KMS-11 (cell line): ENCODE results near the gene ARL5A.

Experiments
- H2AFZ ChIP-seq: fragments of 200-600 bp; sonication (generic); 2 replicates; pipeline ENCODE4 v1.6.1; 2016; ENCODE audit warnings: antibody characterized with exemption, mixed run types, low read depth
- H3K27ac ChIP-seq: fragments of 200-600 bp; sonication (generic); 2 replicates; pipeline ENCODE4 v1.6.1; 2016; ENCODE audit warnings: mild to moderate bottlenecking, mixed run types
- H3K27me3 ChIP-seq: fragments of 200-600 bp; sonication (generic); 2 replicates; pipeline ENCODE4 v1.6.1; 2017; ENCODE audit warnings: mild to moderate bottlenecking, low read depth, mixed run types, moderate library complexity; ENCODE audit not compliant: insufficient read depth
- H3K36me3 ChIP-seq: fragments of 200-600 bp; sonication (generic); 2 replicates; pipeline ENCODE4 v1.6.1; 2017; ENCODE audit warnings: mild to moderate bottlenecking, mixed run types; ENCODE audit not compliant: insufficient read depth
- H3K4me1 ChIP-seq: fragments of 200-600 bp; sonication (generic); 2 replicates; pipeline ENCODE4 v1.6.1; 2016; ENCODE audit warnings: mild to moderate bottlenecking, low read depth, mixed run types; ENCODE audit not compliant: poor library complexity, severe bottlenecking
- H3K4me2 ChIP-seq: fragments of 200-600 bp; sonication (generic); 2 replicates; pipeline ENCODE4 v1.7.0; 2016; ENCODE audit warnings: mild to moderate bottlenecking, mixed run types
- H3K4me3 ChIP-seq: fragments of 200-600 bp; sonication (generic); IDR thresholded peaks from 2 replicates; pipeline ENCODE4 v1.6.1; 2017; ENCODE audit warnings: low read depth, low read length, mixed read lengths; ENCODE audit not compliant: insufficient read depth
- H3K79me2 ChIP-seq: fragments of 200-600 bp; sonication (generic); 2 replicates; pipeline ENCODE4 v1.6.1; 2016; ENCODE audit warnings: low read depth, mixed run types; ENCODE audit not compliant: insufficient read depth
- H3K9ac ChIP-seq: fragments of 200-600 bp; sonication (generic); 2 replicates; pipeline ENCODE4 v1.6.1; 2016; ENCODE audit warnings: mild to moderate bottlenecking, mixed run types
- H4K20me1 ChIP-seq: fragments of 200-600 bp; sonication (generic); 2 replicates; pipeline ENCODE4 v1.6.1; 2016; ENCODE audit warnings: mild to moderate bottlenecking, mixed run types; ENCODE audit not compliant: insufficient read depth
- CTCF ChIP-seq: fragments of 200-600 bp; sonication (generic); conservative IDR thresholded peaks from 2 replicates; pipeline ENCODE4 v1.6.1; 2017; ENCODE audit warnings: low read depth, mild to moderate bottlenecking, antibody characterized with exemption, low read length, moderate library complexity, mixed read lengths

ARL5A gene

DNA sequence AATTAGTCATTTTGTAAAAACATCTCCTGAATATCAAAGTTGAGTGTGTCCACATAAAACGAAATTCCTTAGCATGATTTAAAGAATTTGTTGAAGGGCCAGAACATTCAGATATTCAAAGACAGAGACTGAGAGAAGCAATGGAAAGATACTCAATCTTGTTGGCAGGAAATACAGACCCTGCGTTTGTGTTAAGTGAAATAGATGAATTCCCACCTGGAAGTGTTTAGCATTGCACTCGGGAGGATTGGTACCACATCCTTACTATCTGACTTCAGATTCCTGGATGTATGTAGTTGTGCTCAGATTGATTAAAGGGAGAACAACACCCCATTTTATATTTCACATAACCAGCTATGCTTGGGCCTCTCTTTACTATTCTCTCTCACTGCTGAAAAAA, 9.7 kb upstream of the ARL5A start:
- Histone ChIP-seq H3K4me2 (no peak overlapping the region), H3K79me2 (no peaks in the 10 kb centered on the region), H3K4me1 (peaks cover 20% of the 10 kb centered on the region), H3K27me3 (no peaks in the 10 kb centered on the region), H3K4me3 (no peak overlapping the region), H4K20me1 (no peaks in the 10 kb centered on the region), H3K27ac (no peak overlapping the region), H3K9ac (no peak overlapping the region), H3K36me3 (no peaks in the 10 kb centered on the region), H2AFZ (no peak overlapping the region)
- TF ChIP-seq CTCF: no peak

GRCh38 chr2:151833984-151834383, 5.8 kb upstream of the ARL5A start:
- Histone ChIP-seq H3K27me3 (no peaks in the 10 kb centered on the region), H3K4me2 (no peak overlapping the region), H3K36me3 (no peaks in the 10 kb centered on the region), H3K27ac (no peak overlapping the region), H3K9ac (no peak overlapping the region), H3K4me3 (no peak overlapping the region), H3K4me1 (peaks cover 6% of the 10 kb centered on the region), H3K79me2 (no peaks in the 10 kb centered on the region), H4K20me1 (no peaks in the 10 kb centered on the region), H2AFZ (no peak overlapping the region)
- no peak for TF ChIP-seq CTCF

- no peak overlapping the region for H3K9ac ChIP-seq
- H3K4me2 ChIP-seq: no peak overlapping the region
- H3K4me3 ChIP-seq: no peak overlapping the region
- no peaks in the 10 kb centered on the region for H3K27me3 ChIP-seq
- H3K79me2 ChIP-seq: peaks cover 22% of the 10 kb centered on the region
- TF ChIP-seq CTCF: no peak
- peaks cover 20% of the 10 kb centered on the region for H3K4me1 ChIP-seq
- no peak overlapping the region for H3K27ac ChIP-seq
- no peaks in the 10 kb centered on the region for H3K36me3 ChIP-seq
- H2AFZ ChIP-seq: no peak overlapping the region
- no peaks in the 10 kb centered on the region for H4K20me1 ChIP-seq
Observed at GRCh38 chr2:151830961-151831360, 2.7 kb upstream of the ARL5A start.

DNA sequence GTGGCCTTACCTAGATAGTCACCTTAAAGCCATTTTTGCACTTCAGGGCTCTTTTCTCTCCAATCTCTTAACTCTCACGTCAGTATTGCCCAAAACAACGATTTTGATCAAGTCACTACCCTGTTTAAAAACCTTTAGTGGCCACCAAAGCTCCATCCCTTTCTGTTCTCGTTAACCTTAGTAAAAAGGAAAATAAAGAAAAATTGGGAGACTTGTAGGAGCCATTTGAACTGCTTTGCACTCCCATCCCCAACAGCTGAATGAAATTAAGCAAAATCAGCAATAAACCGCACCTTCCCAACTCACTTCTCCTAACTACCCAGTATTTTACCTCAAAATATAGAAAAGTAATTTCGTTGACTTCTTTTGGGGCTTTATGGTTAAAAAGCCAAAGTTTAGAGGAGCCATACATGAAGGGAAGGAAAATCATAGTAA, 686 bp upstream of the ARL5A start:
- Histone ChIP-seq H3K79me2 (peaks cover 42% of the 10 kb centered on the region), H3K27me3 (no peaks in the 10 kb centered on the region), H2AFZ (peak overlapping the region; percentile 80), H3K4me1 (peaks cover 30% of the 10 kb centered on the region), H3K4me3 (no peak overlapping the region), H3K27ac (peak overlapping the region; percentile 65), H3K36me3 (no peaks in the 10 kb centered on the region), H3K4me2 (peak overlapping the region; percentile 69), H4K20me1 (no peaks in the 10 kb centered on the region), H3K9ac (peak overlapping the region; percentile 95)
- TF ChIP-seq CTCF: no peak
